Naive B cell (primary cell): ENCODE data around the gene ACTRT3. TPM values are rescaled to one million over a fixed set of nuclear protein-coding genes. Genes with fewer than 3 reads are reported as not detected.

Source experiments
- ATAC-seq, 2 donors: fragments of 150-1000 bp; cut with Tn5 transposase; 2 replicates each; pipeline ENCODE4 v1.10.0; 2021; ENCODE audit warnings: low read depth in 2 of 2, mild to moderate bottlenecking in 2 of 2, moderate library complexity in 2 of 2
- DNase-seq: peaks from one replicate; pipeline ENCODE4 v3.0.0; 2022
- H3K27ac Mint-ChIP-seq, 6 donors: one replicate each; pipeline ENCODE4 v1.8.0; 2020 to 2022; ENCODE audit warnings: mild to moderate bottlenecking in 6 of 6, mixed read lengths in 6 of 6, moderate library complexity in 5 of 6, inconsistent platforms in 2 of 6
- H3K27me3 Mint-ChIP-seq, 3 donors: one replicate each; pipeline ENCODE4 v1.8.0; 2021 to 2022; ENCODE audit warnings: mixed read lengths in 3 of 3, mild to moderate bottlenecking in 1 of 3
- H3K36me3 Mint-ChIP-seq, 2 donors: one replicate each; pipeline ENCODE4 v1.8.0; 2020 to 2022; ENCODE audit warnings: mixed read lengths in 2 of 2, inconsistent platforms in 1 of 2, mild to moderate bottlenecking in 1 of 2
- H3K4me1 Mint-ChIP-seq, 3 donors: one replicate each; pipeline ENCODE4 v1.8.0; 2020 to 2022; ENCODE audit warnings: mixed read lengths in 3 of 3, inconsistent platforms in 1 of 3, mild to moderate bottlenecking in 1 of 3, moderate library complexity in 1 of 3
- H3K4me3 Mint-ChIP-seq, 8 donors: one replicate each; pipeline ENCODE4 v1.8.0; 2020 to 2022; ENCODE audit warnings: mild to moderate bottlenecking in 8 of 8, mixed read lengths in 8 of 8, moderate library complexity in 8 of 8, inconsistent platforms in 2 of 8
- H3K9me3 Mint-ChIP-seq, 7 donors: one replicate each; pipeline ENCODE4 v1.8.0; 2020 to 2022; ENCODE audit warnings: mixed read lengths in 7 of 7, mild to moderate bottlenecking in 5 of 7, inconsistent platforms in 2 of 7, moderate library complexity in 1 of 7
- polyA plus RNA-seq, 6 donors: library from polyadenylated mRNA; unstranded; fragments of 300-500 nt; fragmentation: Illumina TruSeq; gene quantifications; one replicate each; pipeline ENCODE4 v1.2.3, GENCODE V29; 2021; ENCODE audit warnings: low read depth in 6 of 6

The ACTRT3 gene
- polyA plus RNA-seq, 6 donors from 2014 or later = 0.12 to 0.59 (median 0.23) TPM; not detected in 1

DNA sequence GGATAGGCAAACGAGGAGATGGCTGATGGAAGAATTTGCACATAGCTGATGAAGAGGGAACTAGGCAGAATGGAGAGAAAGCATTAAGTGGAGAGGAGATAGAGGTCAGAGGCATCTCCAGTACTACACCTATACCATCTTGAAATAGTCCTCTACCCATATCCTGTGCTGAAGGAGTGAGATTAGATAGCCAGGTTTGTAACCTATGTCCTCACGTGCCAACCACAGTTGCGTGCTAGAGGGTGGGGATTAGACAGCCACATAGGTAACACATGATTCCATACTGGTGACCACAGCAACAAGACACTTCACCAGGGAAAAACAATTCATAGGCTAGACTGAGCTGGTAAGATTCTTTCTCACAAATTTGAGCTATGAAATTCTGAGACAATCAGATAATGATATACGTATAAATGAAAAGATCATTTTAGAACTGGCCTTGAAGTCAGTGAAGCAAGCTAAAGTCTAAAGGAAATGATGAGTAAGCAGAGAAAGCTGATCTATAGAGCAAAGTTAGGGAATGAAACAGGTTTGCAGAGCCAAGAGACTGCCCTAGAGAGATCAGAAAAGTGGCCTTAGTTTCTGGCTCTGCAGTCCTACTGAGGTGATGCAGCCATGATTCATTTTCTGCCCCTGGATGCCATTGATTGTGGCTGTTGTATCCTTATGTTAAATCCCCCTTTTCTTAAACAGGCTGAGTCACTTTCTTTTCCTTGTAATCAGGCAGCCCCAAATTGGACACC, 21.5 kb upstream of the ACTRT3 start:
- Mint-ChIP-seq H3K36me3 (peaks cover 5 to 19% of the 10 kb centered on the region in 2 donors), H3K4me3 (no peak overlapping the region)
- no peak for DNase-seq

DNA sequence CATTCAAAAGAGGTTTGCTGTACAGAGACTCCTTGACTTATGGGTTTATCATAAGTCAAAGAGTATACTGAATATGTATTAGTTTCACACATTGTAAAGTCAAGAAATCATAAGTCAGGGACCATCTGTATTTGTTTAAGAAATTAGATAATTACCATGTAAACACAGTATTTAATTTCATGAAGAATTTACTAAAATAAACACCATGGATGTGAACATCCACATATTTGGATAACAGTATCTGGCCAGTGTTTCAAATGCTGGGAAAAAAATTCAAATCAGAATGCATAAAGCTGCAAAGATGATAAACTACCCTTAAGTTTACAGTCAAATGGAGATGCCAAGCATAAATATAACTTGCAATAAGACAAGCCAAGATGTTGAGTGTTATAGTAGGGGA, 20.9 kb upstream of the ACTRT3 start:
- no peak for ATAC-seq
- Mint-ChIP-seq H3K9me3 (no peaks in the 10 kb centered on the region), H3K36me3 (peaks cover 12 to 26% of the 10 kb centered on the region in 2 donors), H3K27me3 (no peaks in the 10 kb centered on the region), H3K4me3 (no peak overlapping the region), H3K27ac (no peak overlapping the region), H3K4me1 (peaks cover 0 to 9% (median 0%) of the 10 kb centered on the region in 3 donors)
- no peak for DNase-seq

More for the DNA sequence above, 21.5 kb upstream of the ACTRT3 start:
- Mint-ChIP-seq H3K9me3 (no peaks in the 10 kb centered on the region), H3K27ac (no peak overlapping the region), H3K4me1 (peaks cover 0 to 5% (median 0%) of the 10 kb centered on the region in 3 donors), H3K27me3 (no peaks in the 10 kb centered on the region)
- ATAC-seq = no peak

GRCh38 chr3:169787791-169788190, 18.4 kb upstream of the ACTRT3 start:
- Mint-ChIP-seq H3K9me3 (no peaks in the 10 kb centered on the region), H3K27ac (peak overlapping the region in 2 of 6 donors; percentile 8 to 58), H3K27me3 (no peaks in the 10 kb centered on the region), H3K36me3 (peaks cover 13 to 24% of the 10 kb centered on the region in 2 donors), H3K4me1 (peaks cover 0 to 9% (median 0%) of the 10 kb centered on the region in 3 donors), H3K4me3 (no peak overlapping the region)
- ATAC-seq = no peak
- no peak for DNase-seq

- Mint-ChIP-seq H3K36me3 (peaks cover 17 to 19% of the 10 kb centered on the region in 2 donors), H3K9me3 (no peaks in the 10 kb centered on the region), H3K4me1 (peaks cover 0 to 9% (median 0%) of the 10 kb centered on the region in 3 donors), H3K4me3 (no peak overlapping the region), H3K27me3 (no peaks in the 10 kb centered on the region), H3K27ac (peak overlapping the region in 1 of 6 donors; percentile 42)
- DNase-seq = no peak
- ATAC-seq = no peak
Observed at GRCh38 chr3:169787120-169787519, 17.8 kb upstream of the ACTRT3 start.

- H3K36me3 Mint-ChIP-seq = peaks cover 33 to 41% of the 10 kb centered on the region in 2 donors
- H3K4me3 Mint-ChIP-seq = no peak overlapping the region
Observed at GRCh38 chr3:169781209-169781855, 12.0 kb upstream of the ACTRT3 start.

GRCh38 chr3:169780742-169781141, 11.4 kb upstream of the ACTRT3 start:
- Mint-ChIP-seq H3K9me3 (no peaks in the 10 kb centered on the region), H3K4me3 (no peak overlapping the region), H3K27me3 (no peaks in the 10 kb centered on the region), H3K27ac (peak overlapping the region in 1 of 6 donors; percentile 8), H3K36me3 (peaks cover 27 to 35% of the 10 kb centered on the region in 2 donors), H3K4me1 (peaks cover 9 to 48% (median 24%) of the 10 kb centered on the region in 3 donors)
- DNase-seq (no peak), ATAC-seq (no peak)

More at GRCh38 chr3:169781209-169781855, 12.0 kb upstream of the ACTRT3 start:
- peak overlapping the region in 1 of 6 donors; percentile 56 for H3K27ac Mint-ChIP-seq
- DNase-seq = no peak
- no peaks in the 10 kb centered on the region for H3K9me3 Mint-ChIP-seq
- H3K27me3 Mint-ChIP-seq = no peaks in the 10 kb centered on the region
- ATAC-seq = no peak
- peaks cover 5 to 48% (median 24%) of the 10 kb centered on the region in 3 donors for H3K4me1 Mint-ChIP-seq

DNA sequence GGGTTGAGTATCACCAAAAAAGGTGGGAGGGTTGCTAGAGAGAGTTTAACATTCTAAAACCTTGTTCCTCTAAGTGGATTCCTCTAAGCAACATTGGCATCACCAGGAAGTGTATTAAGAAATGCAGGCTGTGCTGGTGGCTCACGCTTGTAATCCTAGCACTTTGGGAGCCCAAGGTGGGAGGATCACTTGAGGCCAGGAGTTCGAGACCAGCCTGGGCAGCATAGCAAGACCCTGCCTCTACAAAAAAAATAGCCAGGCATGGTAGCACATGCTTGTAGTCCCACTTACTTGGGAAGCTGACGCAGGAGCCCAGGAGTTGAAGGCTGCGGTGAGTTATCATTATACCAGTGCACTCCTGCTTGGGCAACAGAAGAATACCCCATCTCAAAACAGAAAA, 8.5 kb upstream of the ACTRT3 start:
- H3K9me3 Mint-ChIP-seq = no peaks in the 10 kb centered on the region
- H3K27ac Mint-ChIP-seq = peak overlapping the region in 1 of 6 donors; percentile 67
- peaks cover 21 to 33% of the 10 kb centered on the region in 2 donors for H3K36me3 Mint-ChIP-seq
- no peak for ATAC-seq
- peaks cover 33 to 68% (median 33%) of the 10 kb centered on the region in 3 donors for H3K4me1 Mint-ChIP-seq
- no peak for DNase-seq
- H3K4me3 Mint-ChIP-seq = peak overlapping the region in 1 of 8 donors; percentile 15
- no peaks in the 10 kb centered on the region for H3K27me3 Mint-ChIP-seq

DNA sequence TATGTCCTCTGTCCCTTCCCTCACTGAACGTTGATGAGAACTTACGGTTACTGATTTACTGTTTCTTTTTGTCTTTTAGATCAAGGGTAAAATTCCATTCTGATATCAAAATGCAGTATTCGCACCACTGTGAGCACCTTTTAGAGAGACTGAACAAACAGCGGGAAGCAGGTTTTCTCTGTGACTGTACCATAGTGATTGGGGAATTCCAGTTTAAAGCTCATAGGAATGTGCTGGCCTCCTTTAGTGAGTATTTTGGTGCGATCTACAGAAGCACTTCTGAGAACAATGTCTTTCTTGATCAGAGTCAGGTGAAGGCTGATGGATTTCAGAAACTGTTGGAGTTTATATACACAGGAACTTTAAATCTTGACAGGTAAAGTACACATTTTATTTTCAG, 4.8 kb upstream of the ACTRT3 start:
- peak overlapping the region; percentile 97 to 100 (median 99) for H3K4me3 Mint-ChIP-seq
- H3K27me3 Mint-ChIP-seq = peaks cover 0 to 4% (median 0%) of the 10 kb centered on the region in 3 donors
- peaks cover 0 to 8% (median 0%) of the 10 kb centered on the region in 7 donors for H3K9me3 Mint-ChIP-seq
- H3K4me1 Mint-ChIP-seq = peaks cover 21 to 59% (median 44%) of the 10 kb centered on the region in 3 donors
- peaks cover 10% of the 10 kb centered on the region in 2 donors for H3K36me3 Mint-ChIP-seq
- H3K27ac Mint-ChIP-seq = peak overlapping the region; percentile 99 to 100 (median 99)
- DNase-seq (no peak), ATAC-seq (no peak)

DNA sequence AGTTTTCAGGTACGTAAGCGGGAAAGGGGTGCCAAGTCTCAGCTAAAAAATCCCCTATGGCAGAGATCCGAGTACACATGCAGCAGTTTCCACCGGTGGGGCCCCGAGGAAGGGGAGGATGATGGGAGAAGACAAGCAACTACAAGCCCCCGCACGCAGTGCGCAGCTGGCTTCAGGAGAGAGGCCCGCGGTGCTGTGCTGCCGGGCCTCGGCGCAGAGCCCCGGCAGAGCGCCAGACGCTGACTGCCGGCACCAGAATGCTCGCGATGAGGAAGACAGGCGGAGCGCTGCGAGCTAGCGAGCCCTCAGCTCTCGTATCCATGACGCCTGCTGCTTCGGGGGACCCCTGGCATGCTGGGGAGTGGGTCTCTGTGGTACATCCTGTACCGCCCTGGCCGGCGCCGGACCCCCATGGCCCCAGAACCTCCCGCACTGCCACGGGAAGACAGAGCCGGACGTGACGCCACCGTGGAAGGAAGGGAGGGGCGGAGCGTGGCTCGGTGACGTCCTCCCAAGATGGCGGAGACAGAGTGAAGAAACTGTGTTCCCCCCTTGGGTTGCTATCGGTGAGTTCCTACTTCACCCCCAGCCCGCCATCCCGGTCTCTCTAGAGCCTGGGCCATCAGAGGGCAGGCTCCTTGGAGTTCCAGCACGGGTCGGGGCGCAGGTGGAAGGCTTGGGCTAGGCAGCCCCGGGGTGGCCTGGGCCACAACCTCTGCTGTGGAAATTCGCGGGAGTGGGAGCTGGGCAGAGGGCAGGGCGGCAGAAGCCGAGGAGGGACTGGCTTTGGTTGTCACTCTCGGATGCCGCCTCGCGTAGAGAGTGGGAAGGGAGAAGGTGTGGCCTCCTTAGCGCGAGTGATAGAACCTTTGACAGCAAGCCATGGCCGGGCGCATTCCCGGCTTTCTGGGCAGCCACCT, 3.8 kb upstream of the ACTRT3 start, which contains the start of gene MYNN:
TSS of gene MYNN (plus strand) at position 500 of the 920 bp plus-strand sequence. CDS start 900 bp downstream, outside the sequence.
- Mint-ChIP-seq H3K4me1 (peaks cover 19 to 53% (median 44%) of the 10 kb centered on the region in 3 donors), H3K27me3 (peaks cover 0 to 4% (median 0%) of the 10 kb centered on the region in 3 donors), H3K4me3 (peak within 1 kb of the TSS; percentile 97 to 100 (median 99)), H3K9me3 (peaks cover 0 to 8% (median 0%) of the 10 kb centered on the region in 7 donors), H3K36me3 (peaks cover 4 to 8% of the 10 kb centered on the region in 2 donors), H3K27ac (peak within 1 kb of the TSS; percentile 99 to 100 (median 99))
- peak; percentile 93 for DNase-seq
- ATAC-seq = peak; percentile 78 to 79

DNA sequence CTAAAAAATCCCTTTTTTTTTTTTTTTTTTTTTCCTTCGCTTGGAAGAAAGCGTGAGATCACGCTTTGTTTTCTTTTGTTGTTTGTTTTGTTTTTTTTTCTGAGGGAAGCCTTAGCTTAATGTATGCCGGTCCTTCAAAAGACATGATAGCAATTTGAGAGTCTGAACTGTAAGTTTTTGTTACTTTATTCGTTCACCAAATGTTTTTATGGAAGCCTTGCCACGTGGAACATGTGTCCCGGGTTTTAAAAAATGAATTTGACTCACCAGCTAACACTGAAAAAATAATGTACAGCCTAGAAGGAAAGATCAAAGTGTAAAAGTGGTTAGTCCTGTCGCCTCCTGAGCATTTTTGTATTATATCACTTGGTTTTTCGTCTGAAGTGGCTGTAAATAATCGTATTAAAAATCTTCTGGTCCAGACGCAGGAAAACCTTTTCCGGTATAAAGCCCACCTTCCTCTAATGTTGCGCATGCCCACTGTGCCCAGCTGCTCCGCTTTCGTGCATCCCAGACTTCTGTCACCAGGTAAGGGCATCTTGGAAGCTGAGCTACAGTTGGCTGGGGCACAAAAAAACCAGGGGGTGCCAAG, 3.0 kb upstream of the ACTRT3 start:
- peaks cover 0 to 4% (median 0%) of the 10 kb centered on the region in 3 donors for H3K27me3 Mint-ChIP-seq
- peak; percentile 22 to 27 for ATAC-seq
- H3K4me1 Mint-ChIP-seq = peaks cover 22 to 45% (median 44%) of the 10 kb centered on the region in 3 donors
- H3K36me3 Mint-ChIP-seq = peaks cover 4 to 8% of the 10 kb centered on the region in 2 donors
- peak overlapping the region; percentile 97 to 100 (median 99) for H3K4me3 Mint-ChIP-seq
- no peak for DNase-seq
- peak overlapping the region; percentile 99 to 100 (median 99) for H3K27ac Mint-ChIP-seq
- peaks cover 0 to 12% (median 0%) of the 10 kb centered on the region in 7 donors for H3K9me3 Mint-ChIP-seq

- Mint-ChIP-seq H3K27me3 (peaks cover 0 to 4% (median 0%) of the 10 kb centered on the region in 3 donors), H3K9me3 (peaks cover 0 to 12% (median 0%) of the 10 kb centered on the region in 7 donors), H3K4me1 (peaks cover 22 to 46% (median 38%) of the 10 kb centered on the region in 3 donors), H3K36me3 (peaks cover 4 to 8% of the 10 kb centered on the region in 2 donors), H3K4me3 (peak overlapping the region; percentile 97 to 100 (median 99)), H3K27ac (peak overlapping the region; percentile 99 to 100 (median 99))
- ATAC-seq (peak; percentile 10 to 16), DNase-seq (peak; percentile 81)
Observed at GRCh38 chr3:169771497-169772304, 2.3 kb upstream of the ACTRT3 start.
